ENCODE data around the gene PLXNC1.

The PLXNC1 gene

GRCh38 chr12:94147991-94148738 lies at the start of gene PLXNC1:
PLXNC1 (plus strand) TSS chr12:94148577; CDS start chr12:94148972, 395 bp downstream.
- peak; percentile 44 for DNase-seq (ENCODE audit: low read depth)

GRCh38 chr12:94099191-94099590 lies 49.2 kb upstream of the PLXNC1 start:
- no peak for DNase-seq (ENCODE audit: low read depth)

GRCh38 chr12:94099632-94100031 lies 48.7 kb upstream of the PLXNC1 start:
- no peak for DNase-seq (ENCODE audit: low read depth)

- DNase-seq (ENCODE audit: low read depth): no peak
Measured at GRCh38 chr12:94100211-94100627, 48.2 kb upstream of the PLXNC1 start.

- DNase-seq (ENCODE audit: low read depth): peak; percentile 70
Measured at GRCh38 chr12:94100990-94101737, 47.2 kb upstream of the PLXNC1 start.

GRCh38 chr12:94101738-94102660 lies 46.4 kb upstream of the PLXNC1 start:
- peak; percentile 81 for DNase-seq (ENCODE audit: low read depth)

- DNase-seq (ENCODE audit: low read depth): no peak
Measured at GRCh38 chr12:94103986-94104385, 44.4 kb upstream of the PLXNC1 start.

GRCh38 chr12:94107910-94108309 lies 40.5 kb upstream of the PLXNC1 start:
- no peak for DNase-seq (ENCODE audit: low read depth)

GRCh38 chr12:94109160-94109559 lies 39.2 kb upstream of the PLXNC1 start:
- DNase-seq (ENCODE audit: low read depth): no peak

- no peak for DNase-seq (ENCODE audit: low read depth)
Measured at GRCh38 chr12:94110258-94110657, 38.1 kb upstream of the PLXNC1 start.

- DNase-seq (ENCODE audit: low read depth): no peak
Measured at GRCh38 chr12:94111302-94111701, 37.1 kb upstream of the PLXNC1 start.

- DNase-seq (ENCODE audit: low read depth): no peak
Measured at GRCh38 chr12:94112121-94112520, 36.3 kb upstream of the PLXNC1 start.

GRCh38 chr12:94114166-94114565 lies 34.2 kb upstream of the PLXNC1 start:
- no peak for DNase-seq (ENCODE audit: low read depth)

- DNase-seq (ENCODE audit: low read depth): no peak
Measured at GRCh38 chr12:94116191-94116590, 32.2 kb upstream of the PLXNC1 start.

GRCh38 chr12:94121886-94122285 lies 26.5 kb upstream of the PLXNC1 start:
- no peak for DNase-seq (ENCODE audit: low read depth)

GRCh38 chr12:94122591-94122990 lies 25.8 kb upstream of the PLXNC1 start:
- no peak for DNase-seq (ENCODE audit: low read depth)

GRCh38 chr12:94123127-94123526 lies 25.2 kb upstream of the PLXNC1 start:
- DNase-seq (ENCODE audit: low read depth): no peak

GRCh38 chr12:94126067-94126466 lies 22.3 kb upstream of the PLXNC1 start:
- DNase-seq (ENCODE audit: low read depth): no peak

GRCh38 chr12:94127239-94128131 lies 20.9 kb upstream of the PLXNC1 start:
- no peak for DNase-seq (ENCODE audit: low read depth)

GRCh38 chr12:94128280-94128679 lies 20.1 kb upstream of the PLXNC1 start:
- no peak for DNase-seq (ENCODE audit: low read depth)
